22Rv1 (cell line): ENCODE results near the gene BRI3BP.

Experiments used
- CTCF ChIP-seq: fragments of 450-650 bp; IDR thresholded peaks from 2 replicates; pipeline ENCODE4 v1.5.1; 2017; ENCODE audit warnings: mild to moderate bottlenecking
- ZFX ChIP-seq: fragments of 450-650 bp; IDR thresholded peaks from 2 replicates; pipeline ENCODE4 v1.6.1; 2017; ENCODE audit warnings: antibody characterized with exemption, borderline replicate concordance

DNA sequence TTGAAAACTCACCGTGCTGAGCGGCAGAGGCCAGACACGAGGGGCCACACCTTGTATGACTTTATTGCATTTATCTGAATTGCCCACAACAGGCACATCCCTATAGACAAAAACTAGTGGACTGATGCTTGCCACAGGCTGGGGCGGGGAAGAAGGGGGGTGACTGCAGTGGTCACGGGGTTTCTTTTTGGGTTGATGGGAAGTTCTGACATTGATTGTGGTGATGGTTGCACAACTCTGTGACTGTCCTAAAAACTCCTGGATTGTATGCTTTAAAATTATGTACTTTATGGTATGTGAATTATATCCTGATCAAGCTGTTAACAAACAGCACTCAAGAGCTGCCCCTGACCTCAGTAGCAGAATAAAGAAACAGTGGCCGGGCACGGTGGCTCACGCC, 30.2 kb upstream of the BRI3BP start:
- no peak for TF ChIP-seq CTCF
- no peak for TF ChIP-seq ZFX
